HCT116 (cell line): ENCODE data around the gene C10orf90.

Experiments used
- CTCF ChIP-seq, 3 experiments: fragments of 200-600 bp in 1 of 3; sonication (generic) in 1 of 3; IDR thresholded peaks in 2 of 3; conservative IDR thresholded peaks in 1 of 3; 2 replicates each; pipeline ENCODE4 v1.5.1; 2012 to 2017; ENCODE audit warnings: low read depth in 2 of 3, low read length in 2 of 3, antibody characterized with exemption in 1 of 3, borderline replicate concordance in 1 of 3, control low read depth in 1 of 3, mild to moderate bottlenecking in 1 of 3, mixed read lengths in 1 of 3, mixed run types in 1 of 3, moderate library complexity in 1 of 3; ENCODE audit not compliant: insufficient read depth in 1 of 3
- POLR2A ChIP-seq: IDR thresholded peaks from 2 replicates; pipeline ENCODE4 v1.7.0; 2011; ENCODE audit warnings: borderline replicate concordance; ENCODE audit not compliant: insufficient read depth, insufficient read length; ENCODE audit errors: extremely low read depth

DNA sequence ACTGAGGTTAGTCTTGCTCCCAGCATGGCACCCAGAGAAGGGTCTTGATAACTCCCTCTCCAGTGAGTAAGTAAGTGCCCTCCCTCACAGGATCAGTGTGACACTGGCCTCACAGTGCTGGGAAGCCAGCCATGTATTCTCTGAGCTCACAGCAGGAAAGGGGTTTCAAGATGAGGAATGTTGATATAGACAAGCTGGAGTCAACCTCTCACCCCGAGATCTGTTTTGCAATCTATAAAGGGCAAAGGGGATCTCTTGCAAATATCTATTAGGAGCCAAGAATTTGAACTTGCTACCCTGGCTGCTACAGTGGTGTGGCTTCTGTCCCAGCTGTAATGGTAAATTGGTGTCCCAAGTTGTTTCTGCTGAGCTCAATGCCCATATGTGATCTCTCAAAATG lies 212.0 kb downstream of the C10orf90 start:
- TF ChIP-seq CTCF (IDR thresholded peaks at IDR 0.05 in 2 of 3, conservative IDR thresholded peaks at IDR 0.05 in 1 of 3; ENCODE audit: borderline replicate concordance in 1 of 3, insufficient read depth in 1 of 3, low read depth in 2 of 3, low read length in 2 of 3) (no peak), POLR2A (no peak)
